Hepatocyte (in vitro differentiated cells): ENCODE results near the gene SRP14.

Experiments used
- CTCF ChIP-seq: fragments of 200-600 bp; sonication (generic); IDR thresholded peaks from 2 replicates; pipeline ENCODE4 v1.5.1; 2016; ENCODE audit warnings: antibody characterized with exemption, mild to moderate bottlenecking; ENCODE audit not compliant: poor library complexity
- EZH2 ChIP-seq: fragments of 200-600 bp; sonication (generic); IDR thresholded peaks from 2 replicates; pipeline ENCODE4 v1.6.1; 2016; ENCODE audit warnings: antibody characterized with exemption, mild to moderate bottlenecking, borderline replicate concordance
- EZH2phosphoT487 ChIP-seq: fragments of 200-600 bp; sonication (generic); IDR thresholded peaks from one replicate; pipeline ENCODE4 v1.6.1; 2018; ENCODE audit warnings: antibody characterized with exemption, mild to moderate bottlenecking, low read depth, moderate library complexity; ENCODE audit not compliant: unreplicated experiment, severe bottlenecking

GRCh38 chr15:40080104-40080503 is 41.1 kb upstream of the SRP14 start:
- TF ChIP-seq CTCF (no peak), EZH2 (no peak), EZH2phosphoT487 (no peak)
